OCI-LY3 (cell line): ENCODE measurements around the gene TMEM187.

ENCODE experiments used
- CTCF ChIP-seq: fragments of 200-600, 300-600 bp; sonication (generic); IDR thresholded peaks from 2 replicates; pipeline ENCODE4 v1.5.1; 2014; ENCODE audit warnings: antibody characterized with exemption, low read length, low read depth
- EZH2phosphoT487 ChIP-seq: fragments of 200-600 bp; shearing (Covaris generic); IDR thresholded peaks from 2 replicates; pipeline ENCODE4 v1.6.1; 2018; ENCODE audit warnings: antibody characterized with exemption, mixed run types, low read depth

DNA sequence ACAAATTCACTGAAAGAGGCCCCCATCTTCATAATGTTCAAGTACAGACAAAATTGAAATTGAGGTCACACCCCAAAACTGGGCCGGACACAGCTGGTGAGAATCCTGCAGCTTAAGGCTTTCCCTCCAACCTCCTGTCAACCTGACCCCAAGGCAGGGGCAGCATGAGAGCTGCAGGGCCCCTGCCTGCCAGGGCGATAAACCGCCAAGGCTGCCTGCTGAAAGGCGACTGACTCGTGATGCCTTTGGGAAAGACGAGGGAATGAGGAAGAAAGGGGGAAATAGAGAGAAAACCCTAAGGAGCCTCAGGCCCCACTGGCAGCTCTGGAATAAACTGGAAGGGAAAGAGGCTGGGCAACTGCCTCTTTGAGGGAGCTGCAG lies 54.5 kb downstream of the TMEM187 start:
- TF ChIP-seq CTCF: no peak
- TF ChIP-seq EZH2phosphoT487: no peak
